HG03108 (cell line): ENCODE data around the gene TMEM59L.

Source experiments
- ATAC-seq: cut with Tn5 transposase; IDR thresholded peaks from one replicate; pipeline ENCODE4 v1.9.1; 2021; ENCODE audit warnings: moderate library complexity; ENCODE audit not compliant: unreplicated experiment

The TMEM59L gene

DNA sequence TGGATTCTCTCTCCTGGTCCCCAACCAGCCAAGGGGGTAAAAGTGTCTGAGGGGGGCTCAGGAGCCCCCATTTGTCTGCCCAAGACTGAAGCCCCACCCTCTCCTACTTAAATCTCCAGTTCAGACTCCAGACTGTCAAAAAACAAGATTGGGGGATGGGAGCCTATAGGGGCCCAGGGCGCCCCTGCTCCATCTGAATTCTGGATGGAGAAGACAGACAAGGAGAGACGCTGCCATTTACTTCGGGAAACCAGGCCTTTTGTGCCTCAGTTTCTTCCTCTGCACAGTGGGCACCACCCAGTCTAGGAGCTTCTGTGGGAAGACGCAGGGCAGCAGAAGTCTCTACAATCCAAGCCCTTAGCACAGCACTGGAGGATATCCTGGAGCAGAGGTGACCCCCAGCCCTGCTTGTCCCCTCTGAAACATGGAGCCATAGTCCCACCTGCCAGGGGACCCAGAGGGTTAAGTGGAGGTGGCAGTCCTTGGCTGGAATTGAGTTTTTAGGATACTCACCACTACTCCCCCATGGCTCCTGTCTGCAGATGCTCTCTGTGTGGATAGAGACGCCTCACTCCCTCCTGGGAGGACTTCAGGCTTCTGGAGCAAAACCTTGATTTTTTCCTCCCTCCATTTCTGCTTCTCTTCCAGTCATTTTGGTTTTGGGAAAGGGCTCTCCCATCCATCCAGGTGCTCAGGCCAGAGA is 4.4 kb upstream of the TMEM59L start:
- ATAC-seq: no peak

DNA sequence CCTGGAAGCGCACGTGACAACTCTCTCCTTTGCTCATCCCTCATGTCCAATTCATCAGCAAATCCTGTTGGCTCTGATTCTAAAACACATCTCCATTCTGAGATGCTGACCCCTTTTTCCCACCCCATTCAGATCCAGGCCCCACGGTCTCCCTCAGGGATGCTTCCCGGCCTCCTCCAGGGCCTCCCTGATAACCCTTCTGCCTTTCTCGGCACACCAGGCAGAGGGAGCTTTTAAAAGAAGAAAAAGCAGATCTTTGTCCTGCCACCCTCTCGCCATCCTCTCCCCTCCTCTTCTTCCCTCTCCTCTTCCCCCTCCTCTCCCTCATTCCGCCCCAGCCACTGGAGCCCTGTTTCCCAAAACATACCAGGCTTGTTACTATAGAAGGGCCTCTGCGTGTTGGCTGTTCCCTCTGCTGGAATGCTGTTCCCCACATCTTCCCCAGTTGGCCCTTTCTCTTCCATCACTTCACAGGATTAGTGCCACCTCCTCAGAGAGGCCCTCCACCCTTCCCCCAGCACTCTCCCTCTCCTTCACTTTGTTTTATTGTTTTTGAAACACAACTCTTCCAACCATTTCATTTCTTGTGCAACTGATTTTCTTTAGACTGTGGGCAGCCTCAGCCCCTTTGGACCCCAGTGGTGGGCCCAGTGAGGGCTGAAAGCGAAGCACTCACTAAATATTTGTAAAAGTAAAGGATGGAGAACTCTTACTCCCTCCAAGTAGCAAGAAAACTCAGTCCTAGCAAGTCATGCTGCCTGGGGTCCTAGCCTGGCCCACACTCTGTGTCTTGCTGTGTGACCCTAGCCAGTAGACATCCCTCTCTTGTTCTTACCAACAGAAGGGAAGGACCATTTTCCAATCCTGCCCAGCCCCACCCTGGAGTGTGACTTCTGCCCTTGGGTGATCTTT is 3.6 kb upstream of the TMEM59L start:
- ATAC-seq: no peak

DNA sequence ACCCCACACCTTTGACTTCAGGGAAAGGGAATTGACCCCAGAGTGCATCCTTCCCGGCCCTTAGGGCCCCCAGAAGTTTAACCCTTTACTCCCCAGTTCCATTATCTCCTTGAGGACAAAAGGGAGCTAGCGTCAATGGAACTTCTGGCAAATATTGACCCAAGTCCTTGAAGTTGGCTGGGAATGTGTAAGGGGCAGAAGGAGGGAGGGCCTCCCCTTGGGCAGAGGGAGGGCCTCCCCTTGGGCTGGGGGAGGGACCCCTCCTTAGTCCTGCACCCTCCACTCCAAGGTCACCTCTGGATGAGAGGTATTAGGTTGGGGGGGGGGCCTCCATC is 3.0 kb upstream of the TMEM59L start:
- no peak for ATAC-seq

GRCh38 chr19:18610245-18610555 is 2.5 kb upstream of the TMEM59L start:
- no peak for ATAC-seq

- no peak for ATAC-seq
Observed at GRCh38 chr19:18610556-18611326, 1.9 kb upstream of the TMEM59L start.

DNA sequence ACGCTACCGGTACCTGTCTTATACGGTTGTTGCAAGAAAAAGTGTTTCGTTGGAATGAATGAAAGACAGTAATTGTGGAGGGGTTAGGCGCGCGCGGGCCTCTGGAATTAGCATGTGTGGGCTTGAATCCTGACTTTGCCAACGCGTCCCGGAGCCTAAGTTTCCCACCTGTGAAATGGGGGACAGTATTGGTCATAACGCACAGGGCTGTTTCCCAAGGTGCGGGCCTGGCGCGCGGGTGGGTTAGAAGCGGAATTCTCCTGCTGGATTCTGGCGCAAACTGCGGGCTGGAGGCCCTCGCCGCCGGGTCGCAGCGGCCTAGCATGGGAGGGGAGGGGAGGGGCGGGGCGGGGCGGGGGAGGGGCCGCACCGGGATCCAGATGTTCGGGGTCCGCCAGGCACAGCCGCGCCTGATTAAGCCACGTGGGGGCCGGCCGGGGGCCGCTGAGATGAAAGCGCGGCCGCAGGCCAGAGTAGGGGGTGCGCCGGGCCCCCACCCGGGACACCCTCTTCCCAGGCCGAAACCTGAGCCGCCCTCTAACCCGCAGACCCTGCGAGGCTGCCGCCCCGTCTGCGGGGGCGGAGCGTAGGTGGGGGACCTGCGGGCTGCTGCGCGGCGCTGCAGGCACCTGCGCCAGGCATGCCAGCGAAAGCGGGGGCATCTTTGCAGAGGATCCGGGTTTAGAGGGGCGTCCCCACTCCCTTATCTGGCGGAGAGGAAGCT is 1.2 kb upstream of the TMEM59L start:
- ATAC-seq: no peak

GRCh38 chr19:18612051-18612771 is 459 bp upstream of the TMEM59L start:
- ATAC-seq: no peak

DNA sequence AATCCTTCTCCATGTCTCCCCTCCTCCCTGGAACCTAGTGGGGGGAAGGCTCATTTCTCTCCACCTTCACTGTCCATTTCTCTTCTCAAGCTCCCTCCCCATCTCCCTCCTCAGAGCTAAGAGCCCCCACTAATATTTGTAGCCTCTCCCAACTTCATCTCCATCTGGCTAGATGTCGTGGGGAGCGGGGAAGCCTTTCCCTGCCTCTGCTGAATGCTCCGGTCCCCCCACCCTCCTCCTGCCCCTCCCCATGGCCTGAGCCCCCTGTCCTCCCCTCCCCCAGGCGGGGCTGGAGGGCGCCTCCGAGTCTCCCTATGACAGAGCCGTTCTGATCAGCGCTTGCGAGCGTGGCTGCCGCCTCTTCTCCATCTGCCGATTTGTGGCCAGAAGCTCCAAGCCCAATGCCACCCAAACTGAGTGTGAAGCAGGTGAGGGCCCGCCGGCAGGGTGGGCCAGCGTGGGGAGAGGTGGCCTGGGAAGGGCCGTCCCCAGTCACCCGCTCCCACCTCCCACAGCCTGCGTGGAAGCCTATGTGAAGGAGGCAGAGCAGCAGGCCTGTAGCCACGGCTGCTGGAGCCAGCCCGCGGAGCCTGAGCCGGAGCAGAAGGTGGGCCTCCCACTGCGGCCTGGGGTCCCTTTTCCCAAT is 1.0 kb downstream of the TMEM59L start:
- no peak for ATAC-seq

DNA sequence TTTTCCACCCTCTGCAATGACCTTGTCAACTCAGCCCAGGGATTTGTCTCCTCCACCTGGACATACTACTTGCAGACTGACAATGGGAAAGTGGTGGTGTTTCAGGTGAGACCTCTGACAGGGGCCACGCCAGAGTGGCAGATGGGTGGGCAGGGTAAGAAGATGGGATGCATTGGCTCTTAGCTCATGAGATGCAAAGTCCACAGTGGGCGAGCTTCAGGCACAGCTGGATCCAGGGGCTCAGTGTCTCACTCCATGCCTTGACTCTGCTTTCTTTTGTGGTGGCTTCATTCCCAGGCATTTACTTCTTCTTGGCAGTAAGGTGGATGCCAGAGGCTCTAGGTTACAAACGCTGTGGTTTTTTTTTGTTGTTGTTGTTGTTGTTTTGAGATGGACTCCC is 3.4 kb downstream of the TMEM59L start:
- no peak for ATAC-seq

DNA sequence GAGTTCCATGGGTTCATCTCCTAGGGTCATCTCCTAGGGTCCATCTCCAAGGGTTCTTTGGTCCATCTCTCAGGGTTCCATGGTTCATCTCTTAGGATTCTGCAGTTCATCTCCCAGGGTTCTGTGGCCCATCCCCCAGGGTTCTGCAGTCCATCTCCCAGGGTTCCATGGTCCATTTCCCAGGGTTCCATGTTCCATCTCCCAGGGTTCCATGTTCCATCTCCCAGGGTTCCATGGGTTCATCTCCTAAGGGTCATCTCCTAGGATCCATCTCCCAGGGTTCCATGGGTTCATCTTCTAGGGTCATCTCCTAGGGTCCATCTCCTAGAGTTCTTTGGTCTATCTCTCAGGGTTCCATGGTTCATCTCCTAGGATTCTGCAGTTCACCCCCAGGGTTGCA is 4.9 kb downstream of the TMEM59L start:
- no peak for ATAC-seq

- ATAC-seq: no peak
Observed at GRCh38 chr19:18618236-18618635, 5.6 kb downstream of the TMEM59L start.

DNA sequence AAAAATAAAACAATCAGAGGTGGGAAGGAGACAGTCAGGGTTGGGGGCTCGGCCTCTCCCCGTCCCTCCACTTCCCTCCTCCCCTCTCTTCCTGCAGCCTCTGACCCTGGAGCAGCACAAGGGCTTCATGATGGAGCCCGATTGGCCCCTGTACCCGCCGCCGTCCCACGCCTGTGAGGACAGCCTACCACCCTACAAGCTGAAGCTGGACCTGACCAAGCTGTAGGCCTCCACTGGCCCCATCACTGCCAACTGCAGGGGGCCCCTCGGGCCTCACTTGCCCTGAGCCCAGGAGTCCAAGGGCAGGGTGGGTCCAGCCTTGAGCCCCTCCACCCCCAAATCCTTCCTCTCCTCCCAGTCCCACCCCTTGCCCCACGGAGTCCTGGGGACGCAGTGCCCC is 7.6 kb downstream of the TMEM59L start:
- ATAC-seq: no peak

GRCh38 chr19:18620902-18621301 is 8.2 kb downstream of the TMEM59L start:
- ATAC-seq: no peak

GRCh38 chr19:18626906-18627305 is 14.2 kb downstream of the TMEM59L start:
- no peak for ATAC-seq

GRCh38 chr19:18629166-18630088 is 16.8 kb downstream of the TMEM59L start:
- no peak for ATAC-seq

GRCh38 chr19:18633321-18633720 is 20.7 kb downstream of the TMEM59L start:
- ATAC-seq: no peak

DNA sequence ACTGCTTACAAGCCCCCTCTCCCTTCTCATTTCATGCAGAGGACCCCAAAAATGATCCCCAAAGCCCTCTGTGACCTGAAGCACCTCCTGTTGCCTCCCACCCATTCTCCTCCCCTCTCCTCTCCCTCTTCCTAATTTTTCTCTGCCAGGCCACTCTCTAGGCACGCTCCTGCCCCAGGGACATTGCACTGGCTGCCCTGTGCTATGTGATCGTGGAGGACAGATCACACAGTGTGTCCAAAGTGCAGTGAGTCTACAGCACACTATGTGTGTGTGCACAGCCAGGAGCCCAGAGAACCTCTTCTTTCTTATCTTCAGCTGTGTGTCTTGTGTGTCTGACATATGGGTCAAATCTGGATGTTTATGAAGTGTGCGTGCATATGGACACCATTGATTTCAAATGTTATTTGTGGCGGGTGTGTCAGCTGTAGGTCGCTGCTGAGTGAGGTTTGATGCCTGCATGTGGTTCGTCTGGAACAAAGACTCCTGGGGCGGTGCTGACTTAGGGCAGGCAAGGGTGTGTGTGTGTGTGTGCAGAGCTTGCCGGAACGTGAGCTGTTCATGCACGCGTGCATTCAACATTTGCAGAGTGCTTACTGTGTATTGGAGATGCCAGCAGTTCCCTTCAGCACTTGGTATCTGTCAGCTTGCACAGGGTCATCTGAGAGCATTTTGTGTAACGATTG is 22.1 kb downstream of the TMEM59L start:
- ATAC-seq: no peak

- no peak for ATAC-seq
Observed at GRCh38 chr19:18635831-18636182, 23.1 kb downstream of the TMEM59L start.
